Heart left ventricle (tissue), 13 donors: ENCODE results near the gene TFIP11.

Experiments
- CTCF ChIP-seq, 12 donors: fragments of 200-600 bp; sonication (generic) in 4 of 12; IDR thresholded peaks; one replicate each; pipeline versions ENCODE4 v1.5.0 to v1.8.0; 2018 to 2022; ENCODE audit warnings: antibody characterized with exemption in 12 of 12, mild to moderate bottlenecking in 5 of 12
- POLR2A ChIP-seq, 2 donors: fragments of 450-650 bp; IDR thresholded peaks; one replicate each; pipeline ENCODE4 v1.6.1; 2017; ENCODE audit warnings: antibody characterized with exemption in 2 of 2, mild to moderate bottlenecking in 2 of 2, moderate library complexity in 2 of 2
- donor health status: ischemic (EF 13 %, LVEDD 7.1; RV severe dilation, severe dysfunction).
- donor health status: DM: no; HTN: yes; CAD: no.
- donor health status: DM: no; HTN: no; CAD: no.
- donor health status: ischemic (EF 25% LVEDD 6.9; RV normal size, moderate dysfunction).
- donor health status: ischemic (EF 25% LVEDD 5.7; RV mildly dilated, moderate dysfunction).
- donor health status: ischemic (EF 35%, LVEDD 5.7; RV mildly dilated, moderate dysfunction).
- donor health status: nonischemic (EF 11% LVEDD 7.7; RV severe dilation, severe dysfunction).
- donor health status: DM: yes; HTN: yes; CAD: no.
- donor health status: PGD.
- donor health status: ischemic (EF 29% LVEDD 5.4; RV normal size, mild dysfunction).
- donor health status: nonischemic (EF 23%, LVEDD 6.1; RV moderate dilation, normal function).

GRCh38 chr22:26553056-26553752 is 40.9 kb upstream of the TFIP11 start:
- no peak for TF ChIP-seq POLR2A (IDR thresholded peaks at IDR 0.05)
- TF ChIP-seq CTCF (IDR thresholded peaks at IDR 0.05): no peak
